Pulmonary artery endothelial cell (primary cell): ENCODE measurements around the gene HCN4. TPM values are rescaled to one million over a fixed set of nuclear protein-coding genes. Genes with fewer than 3 reads are reported as not detected.

ENCODE experiments used
- DNase-seq: peaks from one replicate; pipeline ENCODE4 v3.0.0-alpha.2; 2011; ENCODE audit warnings: low read depth, low spot score
- total RNA-seq: library from RNA; depleted of rRNA; stranded (reverse); fragments of >200 nt; gene quantifications from 2 replicates; pipeline ENCODE4 v1.2.3, GENCODE V29; 2014

Gene HCN4
- total RNA-seq, 1 donor from 2014 or later: not detected

DNA sequence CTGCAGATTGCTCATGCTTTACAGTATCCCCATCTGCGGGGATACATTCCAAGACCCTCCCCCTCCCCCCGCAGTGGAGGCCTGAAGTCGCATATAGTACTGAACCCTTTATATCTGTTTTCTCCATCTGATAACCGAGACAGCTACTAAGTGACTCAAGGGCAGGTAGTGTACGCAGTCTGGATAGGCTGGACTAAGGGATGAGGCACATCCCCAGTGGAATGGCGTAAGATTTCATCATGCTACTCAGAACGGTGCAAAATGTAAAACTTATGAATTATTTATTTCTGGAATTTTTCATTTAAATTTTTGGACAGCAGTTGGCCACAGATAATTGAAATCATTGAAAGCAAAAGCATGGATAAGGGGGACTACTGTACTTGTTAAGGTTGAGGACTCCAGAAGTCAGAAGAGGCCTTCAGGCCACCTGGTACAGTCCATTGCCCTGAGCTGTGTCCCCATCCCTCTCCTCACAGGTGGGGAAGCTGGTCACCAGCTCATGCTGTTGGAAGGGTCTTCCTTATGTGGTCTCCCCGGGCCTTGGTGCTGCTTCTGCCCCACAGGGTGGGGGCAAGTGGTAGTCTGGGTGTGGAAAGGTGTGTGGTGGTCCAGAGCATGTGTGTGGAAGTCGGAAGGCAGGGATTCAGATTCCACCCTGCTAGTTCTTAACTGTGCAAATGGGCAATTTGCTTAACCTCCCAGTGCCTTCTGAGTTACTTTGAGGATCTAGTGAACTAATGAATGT lies 72.0 kb downstream of the HCN4 start:
- no peak for DNase-seq

DNA sequence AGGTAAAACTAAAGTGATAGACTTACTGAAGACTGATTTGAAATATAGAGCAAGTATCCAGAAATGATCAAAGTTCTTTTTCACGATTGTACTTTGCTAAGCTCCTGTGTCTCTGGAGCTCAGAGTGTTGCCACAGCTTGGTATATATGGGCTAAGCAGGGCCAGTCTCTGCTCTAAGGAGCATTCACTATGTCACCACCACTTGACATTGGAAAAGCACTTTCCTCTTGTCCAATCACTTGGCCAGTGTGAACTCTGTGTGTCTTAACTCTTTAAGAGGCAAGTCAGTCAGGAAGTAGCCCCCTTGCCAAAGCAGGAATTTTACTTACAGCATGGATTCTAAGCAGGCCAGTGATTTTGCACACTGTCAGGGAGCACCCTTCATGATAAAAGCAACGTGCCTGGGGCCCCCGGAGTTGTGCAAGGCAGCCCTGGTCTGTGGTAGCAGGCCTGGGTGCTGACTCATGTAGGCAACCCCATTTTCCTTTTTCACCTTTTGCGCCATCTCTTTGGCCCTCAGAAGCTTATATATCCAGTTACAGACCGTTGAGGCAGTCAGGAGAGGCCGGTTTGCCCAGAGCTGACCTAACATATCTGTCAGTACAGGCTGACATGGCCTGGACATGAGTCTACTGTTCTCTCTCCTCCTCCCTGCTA lies 73.0 kb downstream of the HCN4 start:
- DNase-seq: no peak

DNA sequence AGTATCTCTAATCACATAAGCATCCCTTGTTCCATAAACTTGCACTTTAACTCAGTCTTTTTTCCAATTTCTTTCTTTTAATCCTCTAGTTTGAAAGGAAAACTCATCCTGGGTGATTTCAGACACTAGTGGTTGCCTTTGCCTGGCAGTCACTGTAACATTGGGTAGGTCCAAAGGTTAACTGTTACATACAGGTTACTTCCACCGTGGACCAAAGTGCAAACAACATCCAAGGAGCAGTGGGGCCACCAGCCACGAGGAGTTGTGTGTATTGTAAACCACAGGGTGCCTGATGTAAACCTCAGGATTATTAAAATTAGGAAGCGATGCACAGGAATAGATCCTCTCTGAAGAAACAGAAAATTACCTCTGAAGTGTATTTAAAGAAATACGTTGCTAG lies 75.0 kb downstream of the HCN4 start:
- no peak for DNase-seq

DNA sequence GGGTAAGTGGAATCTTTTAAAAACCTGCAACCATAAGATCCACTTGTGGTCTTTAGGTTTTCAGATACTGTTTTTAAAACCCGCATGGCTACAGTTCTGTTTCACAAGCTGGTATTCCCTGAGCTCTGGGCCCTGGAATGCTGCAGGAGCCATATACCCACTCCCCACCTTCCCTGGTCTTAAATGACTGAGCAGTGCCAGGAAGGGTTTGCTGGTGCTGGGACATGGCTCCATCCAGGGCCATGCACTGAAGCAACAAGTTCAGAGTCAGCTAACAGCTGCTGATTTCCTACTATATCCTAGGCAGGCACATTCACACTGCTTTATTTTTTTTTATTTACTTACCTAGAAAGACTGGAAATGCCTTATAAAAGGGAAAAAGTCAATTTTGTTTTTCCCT lies 77.3 kb downstream of the HCN4 start:
- DNase-seq: no peak

- no peak for DNase-seq
Observed at GRCh38 chr15:73287019-73287418, 81.7 kb downstream of the HCN4 start.

DNA sequence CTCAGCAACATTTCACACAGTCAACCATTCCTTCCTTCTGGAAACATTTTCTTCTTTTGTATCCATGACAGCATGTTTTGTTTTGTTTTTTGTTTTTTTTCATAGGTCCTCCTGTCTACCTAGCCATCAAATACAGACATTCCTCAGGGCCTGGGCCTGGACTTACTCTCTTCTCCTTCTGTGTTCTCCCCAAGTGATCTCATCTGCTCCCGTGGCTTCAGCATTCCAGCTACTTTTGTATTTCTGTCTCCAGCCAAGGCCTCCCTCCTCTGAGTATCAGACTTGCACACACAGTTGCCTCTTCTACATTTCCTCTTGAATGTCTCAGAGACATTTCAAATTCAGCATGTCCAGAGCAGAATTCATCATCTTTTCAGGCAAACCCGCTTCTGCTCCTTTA lies 82.4 kb downstream of the HCN4 start:
- DNase-seq: no peak

DNA sequence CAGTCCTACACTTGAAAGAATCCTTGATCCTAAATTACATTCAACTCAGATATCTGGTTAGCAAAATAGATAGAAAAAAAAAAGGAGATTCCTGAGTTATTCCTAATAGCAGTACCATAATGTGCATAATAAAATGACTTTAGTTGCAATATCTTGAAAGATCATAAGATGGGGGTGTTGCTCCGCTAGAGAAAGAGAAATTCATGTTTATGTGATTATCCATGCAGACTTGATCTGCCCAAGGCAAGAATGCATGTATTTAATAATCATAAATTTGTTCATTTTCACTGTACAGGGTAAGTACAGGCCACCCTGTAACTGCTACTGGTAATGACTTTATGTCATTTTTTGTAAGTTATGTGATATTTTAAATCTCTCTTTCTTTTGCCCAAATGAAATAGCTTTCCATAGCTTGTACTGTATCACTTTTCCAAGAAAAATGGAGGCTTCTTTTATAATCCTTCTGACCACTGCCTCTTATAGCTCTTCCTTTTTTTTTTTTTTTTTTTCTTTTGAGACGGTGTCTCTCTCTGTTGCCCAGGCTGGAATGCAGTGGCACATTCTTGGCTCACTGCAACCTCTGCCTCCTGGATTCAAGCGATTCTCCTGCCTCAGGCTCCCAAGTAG lies 84.6 kb downstream of the HCN4 start:
- DNase-seq: no peak

DNA sequence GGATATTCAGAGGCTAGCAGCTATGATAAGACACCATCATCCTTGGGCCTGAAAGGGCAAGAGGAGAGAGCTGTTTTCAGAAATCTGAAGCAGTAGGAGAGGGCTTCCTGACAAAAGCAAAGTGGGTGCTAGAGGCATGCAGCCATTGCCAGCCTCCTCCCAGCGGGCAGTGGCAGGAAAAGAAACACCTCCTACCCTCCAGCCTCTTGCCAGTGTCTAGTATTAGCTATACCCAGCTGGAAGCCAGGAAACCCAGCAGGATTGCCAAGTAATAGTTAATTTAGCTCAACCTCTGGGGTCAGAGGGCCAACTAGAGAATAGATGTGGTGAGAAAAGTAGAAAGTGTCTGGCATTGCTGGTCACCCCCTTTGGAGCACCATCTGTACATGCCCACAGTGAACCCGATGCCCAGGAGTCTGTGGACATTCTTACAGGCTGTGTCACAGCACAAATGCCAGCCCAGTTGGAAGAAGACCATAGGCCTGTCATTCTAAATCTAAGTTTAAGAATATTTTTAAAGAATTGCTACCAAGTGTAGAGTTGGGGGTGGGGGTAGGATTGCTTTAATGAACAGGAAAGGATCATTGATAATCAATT lies 85.3 kb downstream of the HCN4 start:
- DNase-seq: no peak

- DNase-seq: no peak
Observed at GRCh38 chr15:73282567-73283365, 86.0 kb downstream of the HCN4 start.

GRCh38 chr15:73275862-73276261 lies 92.9 kb downstream of the HCN4 start:
- DNase-seq: no peak

- DNase-seq: no peak
Observed at GRCh38 chr15:73273181-73274002, 95.4 kb downstream of the HCN4 start.

GRCh38 chr15:73270366-73271097 lies 98.2 kb downstream of the HCN4 start:
- no peak for DNase-seq

Other genes with a start within 250 kb of the HCN4 start
- gene REC114, start 74.2 kb upstream of the HCN4 start, total RNA-seq: not detected in 2 replicates